ENCODE results near the gene COL6A2. TPM values are rescaled to one million over a fixed set of nuclear protein-coding genes. Genes with fewer than 3 reads are reported as not detected.
A peak's percentile ranks its signal among the peaks of the same experiment; 100 is the strongest.

Gene COL6A2
- total RNA-seq, 1 experiment from 2014 or later: 129 TPM

- Mint-ChIP-seq H3K4me1 (peaks cover 6 to 11% of the 10 kb centered on the region in 2 experiments), H3K36me3 (ENCODE audit: insufficient read depth in 1 of 3, low read depth in 3 of 3) (no peaks in the 10 kb centered on the region), H3K9me3 (no peaks in the 10 kb centered on the region), H3K4me3 (peak overlapping the region in 1 of 2 experiments; percentile 51; a peak in 1 of 5 replicates), H3K27ac (peak overlapping the region; percentile 83 to 87 (median 85); a peak in 4 of 7 replicates), H3K27me3 (ENCODE audit: low read depth) (no peaks in the 10 kb centered on the region)
- no peak overlapping the region for H3K4ac ChIP-seq (ENCODE audit: low read depth, low read length)
- H3K18ac ChIP-seq (ENCODE audit: insufficient read length, low read depth, low read length): no peak overlapping the region
- no peaks in the 10 kb centered on the region for H4K20me1 ChIP-seq (ENCODE audit: control insufficient read depth, insufficient read depth, insufficient read length)
- H3K14ac ChIP-seq (ENCODE audit: insufficient read depth, low read length): no peak overlapping the region; the same call in 1 of the 2 replicates
- no peak overlapping the region for H2BK15ac ChIP-seq (ENCODE audit: low read depth, low read length)
- no peak overlapping the region for H2AFZ ChIP-seq (ENCODE audit: low read length)
- no peak overlapping the region for H3K56ac ChIP-seq (ENCODE audit: insufficient read length, low read depth, low read length)
- no peak overlapping the region for H3K9ac ChIP-seq (ENCODE audit: extremely low read depth, insufficient read length, low read length)
- no peak overlapping the region for H2BK12ac ChIP-seq (ENCODE audit: insufficient read length, low read depth, low read length)
- no peak for TF ChIP-seq CTCF (conservative IDR thresholded peaks at IDR 0.05)
- H4K8ac ChIP-seq (replicated peaks; ENCODE audit: insufficient read length, low read depth, low read length): no peak overlapping the region
- H3K79me2 ChIP-seq (ENCODE audit: insufficient read depth, low read length): no peaks in the 10 kb centered on the region
- no peak overlapping the region for H2BK120ac ChIP-seq (ENCODE audit: low read depth, low read length, poor library complexity, severe bottlenecking)
- no peak overlapping the region for H4K5ac ChIP-seq (ENCODE audit: insufficient read length, low read depth, low read length)
- H3K23ac ChIP-seq (ENCODE audit: insufficient read length, low read depth, low read length): no peak overlapping the region
- no peak overlapping the region for H2AK5ac ChIP-seq (ENCODE audit: insufficient read length, low read length)
- no peak overlapping the region for H3K4me2 ChIP-seq (ENCODE audit: insufficient read depth, insufficient read length, low read length)
- H3K9me3 ChIP-seq (ENCODE audit: control insufficient read depth, low read depth, low read length): no peaks in the 10 kb centered on the region
- H3K27me3 ChIP-seq (ENCODE audit: insufficient read depth, low read length): no peaks in the 10 kb centered on the region
- H2BK20ac ChIP-seq (ENCODE audit: low read depth, low read length, poor library complexity, severe bottlenecking): no peak overlapping the region
- H3K23me2 ChIP-seq (ENCODE audit: insufficient read length, low read depth, low read length, poor library complexity, severe bottlenecking): no peaks in the 10 kb centered on the region
- H4K91ac ChIP-seq (ENCODE audit: insufficient read length, low read depth, low read length): no peak overlapping the region
- no peaks in the 10 kb centered on the region; the same call in 1 of the 2 replicates for H3K4me1 ChIP-seq (ENCODE audit: insufficient read depth, low read length)
- no peak overlapping the region for H3T11ph ChIP-seq (ENCODE audit: low read length)
- no peaks in the 10 kb centered on the region for H3K79me1 ChIP-seq (ENCODE audit: insufficient read depth, low read depth, low read length, poor library complexity, severe bottlenecking)
- DNase-seq: peak; percentile 24
- no CpG with 5 or more reads among the region's 45 CpGs for WGBS (ENCODE audit: extremely low coverage, insufficient read length, low lambda C conversion rate)
- H3K27ac ChIP-seq (ENCODE audit: insufficient read length, low read depth, low read length): no peak overlapping the region
- no peak overlapping the region for H2BK5ac ChIP-seq (ENCODE audit: insufficient read length, low read length)
These were observed 54.3 kb downstream of the COL6A2 start for GRCh38 chr21:46151989-46152926.

Data from H9 (cell line).